Measurements from ENCODE around the gene COA1.
"Not testable (repeated sequence)": the region's sequence is repeated elsewhere in the genome, so short reads cannot be mapped to it uniquely, and the experiment has no call there.

Gene COA1

GRCh38 chr7:43726466-43726865, 2.9 kb downstream of the COA1 start:
- Histone ChIP-seq H3K4me3 (no peak overlapping the region), H3K27ac (no peak overlapping the region), H3K36me3 (ENCODE audit: insufficient read depth, low read length) (peaks cover 29% of the 10 kb centered on the region), H3K9ac (ENCODE audit: insufficient read length) (no peak overlapping the region), H3K9me3 (ENCODE audit: low read depth, low read length) (peaks cover 6% of the 10 kb centered on the region; the same call in 1 of the 2 replicates)
- no peak for DNase-seq (ENCODE audit: low read depth, low spot score)
- TF ChIP-seq FOXP2 (optimal IDR thresholded peaks at IDR 0.05; ENCODE audit: control extremely low read depth, extremely low read length, insufficient read depth) (no peak), POLR2AphosphoS5 (IDR thresholded peaks at IDR 0.05; ENCODE audit: borderline replicate concordance, low read depth, low read length) (no peak), EZH2 (IDR thresholded peaks at IDR 0.05) (no peak)

- no peak for DNase-seq (ENCODE audit: low read depth, low spot score)
- Histone ChIP-seq H3K36me3 (ENCODE audit: insufficient read depth, low read length) (peaks cover 36% of the 10 kb centered on the region), H3K9ac (ENCODE audit: insufficient read length) (no peak overlapping the region), H3K27ac (no peak overlapping the region), H3K9me3 (ENCODE audit: low read depth, low read length) (peaks cover 6% of the 10 kb centered on the region; the same call in 1 of the 2 replicates), H3K4me3 (no peak overlapping the region)
- TF ChIP-seq EZH2 (IDR thresholded peaks at IDR 0.05) (no peak), FOXP2 (optimal IDR thresholded peaks at IDR 0.05; ENCODE audit: control extremely low read depth, extremely low read length, insufficient read depth) (no peak), POLR2AphosphoS5 (IDR thresholded peaks at IDR 0.05; ENCODE audit: borderline replicate concordance, low read depth, low read length) (no peak)
These were observed 4.1 kb downstream of the COA1 start for GRCh38 chr7:43725251-43725650.

- no peak for DNase-seq (ENCODE audit: low read depth, low spot score)
- Histone ChIP-seq H3K4me3 (no peak overlapping the region), H3K9ac (ENCODE audit: insufficient read length) (no peak overlapping the region), H3K9me3 (ENCODE audit: low read depth, low read length) (peaks cover 6% of the 10 kb centered on the region; the same call in 1 of the 2 replicates), H3K27ac (no peak overlapping the region), H3K36me3 (ENCODE audit: insufficient read depth, low read length) (peaks cover 36% of the 10 kb centered on the region)
- TF ChIP-seq FOXP2 (optimal IDR thresholded peaks at IDR 0.05; ENCODE audit: control extremely low read depth, extremely low read length, insufficient read depth) = no peak
These were observed 6.3 kb downstream of the COA1 start for GRCh38 chr7:43723007-43723341.

GRCh38 chr7:43721193-43721806, 8.0 kb downstream of the COA1 start:
- no peak overlapping the region for H3K4me3 ChIP-seq
- H3K36me3 ChIP-seq (ENCODE audit: insufficient read depth, low read length) = peaks cover 22% of the 10 kb centered on the region
- H3K27ac ChIP-seq = no peak overlapping the region
- no peaks in the 10 kb centered on the region for H3K9me3 ChIP-seq (ENCODE audit: low read depth, low read length)
- H3K9ac ChIP-seq (ENCODE audit: insufficient read length) = no peak overlapping the region
- TF ChIP-seq EZH2 (IDR thresholded peaks at IDR 0.05) = no peak
- DNase-seq (ENCODE audit: low read depth, low spot score) = no peak

- no peak for TF ChIP-seq POLR2AphosphoS5 (IDR thresholded peaks at IDR 0.05; ENCODE audit: borderline replicate concordance, low read depth, low read length)
- TF ChIP-seq FOXP2 (optimal IDR thresholded peaks at IDR 0.05; ENCODE audit: control extremely low read depth, extremely low read length, insufficient read depth) = no peak
- TF ChIP-seq EZH2 (IDR thresholded peaks at IDR 0.05) = no peak
These were observed 12.7 kb downstream of the COA1 start for GRCh38 chr7:43716598-43716997.

GRCh38 chr7:43715966-43716365, 13.4 kb downstream of the COA1 start:
- not testable (repeated sequence) for H3K4me3 ChIP-seq

More at GRCh38 chr7:43716598-43716997, 12.7 kb downstream of the COA1 start:
- Histone ChIP-seq H3K4me3 (no peak overlapping the region), H3K9me3 (ENCODE audit: low read depth, low read length) (no peaks in the 10 kb centered on the region), H3K36me3 (ENCODE audit: insufficient read depth, low read length) (peaks cover 25% of the 10 kb centered on the region), H3K27ac (no peak overlapping the region), H3K9ac (ENCODE audit: insufficient read length) (no peak overlapping the region)
- DNase-seq (ENCODE audit: low read depth, low spot score) = no peak

GRCh38 chr7:43711503-43711902, 17.8 kb downstream of the COA1 start:
- DNase-seq (ENCODE audit: low read depth, low spot score) = no peak
- Histone ChIP-seq H3K27ac (no peak overlapping the region), H3K36me3 (ENCODE audit: insufficient read depth, low read length) (peaks cover 45% of the 10 kb centered on the region), H3K9ac (ENCODE audit: insufficient read length) (no peak overlapping the region), H3K9me3 (ENCODE audit: low read depth, low read length) (peaks cover 2% of the 10 kb centered on the region; the same call in 1 of the 2 replicates), H3K4me3 (no peak overlapping the region)
- TF ChIP-seq FOXP2 (optimal IDR thresholded peaks at IDR 0.05; ENCODE audit: control extremely low read depth, extremely low read length, insufficient read depth) (no peak), EZH2 (IDR thresholded peaks at IDR 0.05) (no peak), POLR2AphosphoS5 (IDR thresholded peaks at IDR 0.05; ENCODE audit: borderline replicate concordance, low read depth, low read length) (no peak)

More at GRCh38 chr7:43715966-43716365, 13.4 kb downstream of the COA1 start:
- H3K27ac ChIP-seq; DNase-seq (ENCODE audit: low read depth, low spot score); H3K9me3 ChIP-seq (ENCODE audit: low read depth, low read length); H3K9ac ChIP-seq (ENCODE audit: insufficient read length): not testable (repeated sequence)
- peaks cover 31% of the 10 kb centered on the region for H3K36me3 ChIP-seq (ENCODE audit: insufficient read depth, low read length)

- not testable (repeated sequence) for H3K9ac ChIP-seq (ENCODE audit: insufficient read length); DNase-seq (ENCODE audit: low read depth, low spot score); H3K4me3 ChIP-seq; H3K27ac ChIP-seq; H3K9me3 ChIP-seq (ENCODE audit: low read depth, low read length)
- H3K36me3 ChIP-seq (ENCODE audit: insufficient read depth, low read length) = peaks cover 59% of the 10 kb centered on the region
These were observed 21.3 kb downstream of the COA1 start for GRCh38 chr7:43708055-43708454.

GRCh38 chr7:43703573-43703972, 25.8 kb downstream of the COA1 start:
- Histone ChIP-seq H3K9ac (ENCODE audit: insufficient read length) (no peak overlapping the region), H3K27ac (no peak overlapping the region), H3K4me3 (no peak overlapping the region), H3K9me3 (ENCODE audit: low read depth, low read length) (no peaks in the 10 kb centered on the region; the same call in 1 of the 2 replicates), H3K36me3 (ENCODE audit: insufficient read depth, low read length) (peaks cover 40% of the 10 kb centered on the region)
- DNase-seq (ENCODE audit: low read depth, low spot score) = no peak
- no peak for TF ChIP-seq FOXP2 (optimal IDR thresholded peaks at IDR 0.05; ENCODE audit: control extremely low read depth, extremely low read length, insufficient read depth)
- TF ChIP-seq EZH2 (IDR thresholded peaks at IDR 0.05) = no peak
- TF ChIP-seq POLR2AphosphoS5 (IDR thresholded peaks at IDR 0.05; ENCODE audit: borderline replicate concordance, low read depth, low read length) = no peak

All from SK-N-MC (cell line).